Cardiac muscle cell (in vitro differentiated cells and primary cell): Measurements from ENCODE around the gene EPHB2. TPM values are rescaled to one million over a fixed set of nuclear protein-coding genes. Genes with fewer than 3 reads are reported as not detected.

Experiments
- DNase-seq, 2 donors: peaks; one replicate each; pipeline versions ENCODE4 v3.0.0 to v3.0.0-alpha.2; 2010 to 2017; ENCODE audit warnings: low read depth in 1 of 2, low spot score in 1 of 2
- H3K27ac ChIP-seq: fragments of 200-600 bp; sonication (generic); 2 replicates; pipeline ENCODE4 v1.5.1; 2016
- H3K27me3 ChIP-seq: fragments of 200-600 bp; sonication (generic); 2 replicates; pipeline ENCODE4 v1.6.0; 2016; ENCODE audit warnings: control low read depth
- H3K36me3 ChIP-seq: fragments of 200-600 bp; sonication (generic); 2 replicates; pipeline ENCODE4 v1.5.1; 2016; ENCODE audit warnings: control low read depth
- H3K4me1 ChIP-seq: fragments of 200-600 bp; sonication (generic); 2 replicates; pipeline ENCODE4 v1.8.1; 2017; ENCODE audit warnings: low read depth, mild to moderate bottlenecking, mixed run types
- H3K4me3 ChIP-seq: fragments of 200-600 bp; sonication (generic); 2 replicates; pipeline ENCODE4 v1.5.1; 2016; ENCODE audit warnings: mild to moderate bottlenecking
- H3K9me3 ChIP-seq: fragments of 200-600 bp; sonication (generic); 2 replicates; pipeline ENCODE4 v1.5.1; 2017; ENCODE audit warnings: low read depth, mild to moderate bottlenecking, control low read depth
- polyA plus RNA-seq: library from polyadenylated mRNA; unstranded; fragments of >200 nt; fragmentation: Nextera tagmentation; extraction: Ambion mirVana; gene quantifications from 2 replicates; pipeline ENCODE4 v1.2.1, GENCODE V29; 2016
- total RNA-seq: library from RNA; depleted of rRNA; stranded (reverse); fragments of >200 nt; gene quantifications from 2 replicates; pipeline ENCODE4 v1.2.3, GENCODE V29; 2016
- TF ChIP-seq, protein P1 (sequence below): IDR thresholded peaks from 2 replicates; pipeline ENCODE4 v1.5.1; 2012; ENCODE audit warnings: low read depth, mild to moderate bottlenecking, low read length

Gene EPHB2
- total and polyA plus RNA-seq, 2 experiments from 2014 or later, result 38.8 to 96.3 TPM

DNA sequence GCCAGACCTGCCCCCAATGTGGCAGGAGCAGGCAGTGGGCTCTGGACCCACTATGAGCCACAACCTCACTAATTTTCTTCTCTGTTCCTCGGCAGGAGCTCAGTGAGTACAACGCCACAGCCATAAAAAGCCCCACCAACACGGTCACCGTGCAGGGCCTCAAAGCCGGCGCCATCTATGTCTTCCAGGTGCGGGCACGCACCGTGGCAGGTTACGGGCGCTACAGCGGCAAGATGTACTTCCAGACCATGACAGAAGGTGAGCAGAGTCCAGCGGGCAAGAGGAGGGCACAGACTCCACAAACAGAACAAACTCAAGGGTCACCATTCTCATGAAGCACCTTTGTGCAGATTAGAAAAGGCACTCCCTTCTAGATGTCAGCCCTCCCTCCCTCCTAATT lies 182.2 kb downstream of the EPHB2 start:
- TF ChIP-seq, protein P1, sequence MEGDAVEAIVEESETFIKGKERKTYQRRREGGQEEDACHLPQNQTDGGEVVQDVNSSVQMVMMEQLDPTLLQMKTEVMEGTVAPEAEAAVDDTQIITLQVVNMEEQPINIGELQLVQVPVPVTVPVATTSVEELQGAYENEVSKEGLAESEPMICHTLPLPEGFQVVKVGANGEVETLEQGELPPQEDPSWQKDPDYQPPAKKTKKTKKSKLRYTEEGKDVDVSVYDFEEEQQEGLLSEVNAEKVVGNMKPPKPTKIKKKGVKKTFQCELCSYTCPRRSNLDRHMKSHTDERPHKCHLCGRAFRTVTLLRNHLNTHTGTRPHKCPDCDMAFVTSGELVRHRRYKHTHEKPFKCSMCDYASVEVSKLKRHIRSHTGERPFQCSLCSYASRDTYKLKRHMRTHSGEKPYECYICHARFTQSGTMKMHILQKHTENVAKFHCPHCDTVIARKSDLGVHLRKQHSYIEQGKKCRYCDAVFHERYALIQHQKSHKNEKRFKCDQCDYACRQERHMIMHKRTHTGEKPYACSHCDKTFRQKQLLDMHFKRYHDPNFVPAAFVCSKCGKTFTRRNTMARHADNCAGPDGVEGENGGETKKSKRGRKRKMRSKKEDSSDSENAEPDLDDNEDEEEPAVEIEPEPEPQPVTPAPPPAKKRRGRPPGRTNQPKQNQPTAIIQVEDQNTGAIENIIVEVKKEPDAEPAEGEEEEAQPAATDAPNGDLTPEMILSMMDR, result no peak
- peaks cover 4% of the 10 kb centered on the region for H3K4me1 ChIP-seq
- H3K9me3 ChIP-seq, result no peaks in the 10 kb centered on the region
- H3K36me3 ChIP-seq, result no peaks in the 10 kb centered on the region
- H3K4me3 ChIP-seq, result no peak overlapping the region
- H3K27me3 ChIP-seq, result no peaks in the 10 kb centered on the region
- DNase-seq, result no peak
- no peak overlapping the region for H3K27ac ChIP-seq

DNA sequence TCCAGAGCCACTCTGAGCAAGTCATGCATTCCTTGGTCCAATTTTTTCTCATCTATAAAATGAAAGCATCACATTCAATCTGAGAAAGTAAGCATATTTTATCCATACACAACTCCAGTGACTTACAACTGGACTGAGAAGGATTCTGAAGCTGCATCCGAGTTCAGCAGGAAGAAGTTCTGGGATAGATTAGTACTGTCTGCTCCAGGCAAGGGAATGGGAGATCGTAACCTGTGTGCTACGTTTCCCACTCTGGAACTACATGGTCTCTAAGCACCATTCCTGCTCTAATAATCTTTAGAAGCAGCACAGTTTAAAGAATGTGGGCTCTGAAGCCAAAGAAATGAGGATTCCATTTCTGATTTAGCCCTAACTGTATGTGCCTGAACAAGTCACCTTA lies 182.7 kb downstream of the EPHB2 start:
- TF ChIP-seq, protein P1, result no peak
- Histone ChIP-seq H3K4me3 (no peak overlapping the region), H3K4me1 (peaks cover 4% of the 10 kb centered on the region), H3K27ac (no peak overlapping the region), H3K9me3 (no peaks in the 10 kb centered on the region), H3K36me3 (no peaks in the 10 kb centered on the region), H3K27me3 (no peaks in the 10 kb centered on the region)
- DNase-seq, result no peak

DNA sequence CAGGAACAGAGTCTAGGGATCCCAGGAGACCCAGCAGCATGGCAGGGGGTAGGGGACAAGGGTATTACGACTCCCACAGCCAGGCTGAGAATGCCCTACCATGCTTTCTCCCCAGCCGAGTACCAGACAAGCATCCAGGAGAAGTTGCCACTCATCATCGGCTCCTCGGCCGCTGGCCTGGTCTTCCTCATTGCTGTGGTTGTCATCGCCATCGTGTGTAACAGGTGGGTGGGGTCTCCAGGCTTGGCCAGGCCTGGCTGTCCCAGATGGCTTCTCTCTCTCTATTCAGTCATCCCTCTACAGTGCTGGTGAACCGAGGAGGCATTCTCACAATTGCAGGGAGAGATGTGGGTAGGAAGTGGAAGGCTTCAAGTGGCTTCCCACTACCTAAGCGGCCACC lies 184.7 kb downstream of the EPHB2 start:
- Histone ChIP-seq H3K9me3 (no peaks in the 10 kb centered on the region), H3K4me3 (no peak overlapping the region), H3K27me3 (no peaks in the 10 kb centered on the region), H3K4me1 (peaks cover 4% of the 10 kb centered on the region), H3K36me3 (no peaks in the 10 kb centered on the region), H3K27ac (peak overlapping the region; percentile 43)
- peak in 1 of 2 donors; percentile 82 for DNase-seq
- TF ChIP-seq, protein P1, result no peak

DNA sequence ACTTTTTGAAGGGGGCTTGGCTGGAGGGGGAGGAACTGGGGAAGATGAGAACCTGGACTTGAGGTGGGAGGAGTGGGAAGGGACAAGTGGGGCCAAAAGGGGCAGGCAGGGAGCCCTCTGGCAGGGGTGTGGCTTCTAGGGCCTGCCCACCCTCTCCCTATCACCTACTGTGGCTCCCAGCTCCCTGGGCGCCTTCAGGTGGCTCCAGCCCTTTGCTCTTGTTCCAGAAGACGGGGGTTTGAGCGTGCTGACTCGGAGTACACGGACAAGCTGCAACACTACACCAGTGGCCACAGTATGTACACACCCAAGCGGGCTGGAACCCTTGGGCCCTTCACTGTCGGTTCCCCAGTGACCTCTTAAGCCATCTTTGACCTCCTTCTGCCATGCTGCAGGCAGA lies 185.5 kb downstream of the EPHB2 start:
- TF ChIP-seq, protein P1, result no peak
- H3K4me3 ChIP-seq, result no peak overlapping the region
- H3K27me3 ChIP-seq, result no peaks in the 10 kb centered on the region
- H3K36me3 ChIP-seq, result no peaks in the 10 kb centered on the region
- no peak for DNase-seq
- H3K4me1 ChIP-seq, result peaks cover 4% of the 10 kb centered on the region
- no peak overlapping the region for H3K27ac ChIP-seq
- no peaks in the 10 kb centered on the region for H3K9me3 ChIP-seq

DNA sequence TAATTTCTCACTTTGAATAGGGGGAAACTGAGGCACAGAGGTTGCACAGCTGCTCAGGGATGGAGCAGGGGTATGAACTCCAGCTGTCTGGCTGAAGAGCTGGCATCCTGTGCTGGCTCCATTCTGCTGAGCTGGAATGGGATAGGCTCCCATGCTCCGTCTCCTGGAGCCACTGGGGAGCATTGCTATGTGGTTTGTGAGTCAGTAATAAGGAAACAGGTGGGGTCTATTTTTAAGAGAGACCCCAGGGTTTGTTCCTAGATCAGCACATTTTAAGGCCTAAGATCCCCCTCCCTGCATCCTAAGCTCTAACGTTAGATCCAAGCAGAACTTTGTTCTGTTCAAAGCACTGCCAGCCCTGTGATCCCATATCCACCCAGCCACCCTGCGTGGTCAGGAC lies 189.8 kb downstream of the EPHB2 start:
- TF ChIP-seq, protein P1, result no peak
- H3K4me1 ChIP-seq, result peaks cover 4% of the 10 kb centered on the region
- DNase-seq, result no peak

DNA sequence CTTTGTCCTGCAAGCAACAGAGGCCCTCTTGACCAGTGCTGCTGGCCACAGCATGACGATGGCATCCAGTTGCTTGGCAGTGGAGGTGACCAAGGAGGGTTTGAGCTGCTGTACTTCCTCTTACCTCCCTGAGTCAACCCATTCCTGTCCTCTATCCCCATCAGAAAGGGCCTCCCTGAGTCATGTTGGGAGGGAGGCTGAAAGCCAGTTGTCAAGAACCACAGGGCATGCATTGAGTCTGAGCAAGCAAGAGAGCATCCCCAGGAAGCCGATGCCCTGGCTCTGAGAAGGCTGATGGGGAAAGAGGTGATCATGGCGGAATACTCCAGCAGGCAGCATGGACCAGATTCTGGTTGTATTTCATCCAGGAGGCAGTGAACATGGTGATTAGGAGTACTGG lies 192.5 kb downstream of the EPHB2 start:
- TF ChIP-seq, protein P1, result no peak
- Histone ChIP-seq H3K9me3 (no peaks in the 10 kb centered on the region), H3K27ac (no peak overlapping the region), H3K4me1 (no peaks in the 10 kb centered on the region), H3K4me3 (no peak overlapping the region), H3K36me3 (peaks cover 2% of the 10 kb centered on the region), H3K27me3 (no peaks in the 10 kb centered on the region)
- no peak for DNase-seq

More for the DNA sequence above, 189.8 kb downstream of the EPHB2 start:
- Histone ChIP-seq H3K27me3 (no peaks in the 10 kb centered on the region), H3K9me3 (no peaks in the 10 kb centered on the region), H3K36me3 (no peaks in the 10 kb centered on the region), H3K27ac (no peak overlapping the region), H3K4me3 (no peak overlapping the region)
